Karpas-422 (cell line): ENCODE results near the gene ERBB2. TPM values are rescaled to one million over a fixed set of nuclear protein-coding genes. Genes with fewer than 3 reads are reported as not detected.
A peak's percentile ranks its signal among the peaks of the same experiment; 100 is the strongest.

Experiments
- DNase-seq: peaks from one replicate; pipeline ENCODE4 v3.0.0-alpha.2; 2015
- H2AFZ ChIP-seq: fragments of 200-600 bp; sonication (generic); 2 replicates; pipeline ENCODE4 v1.6.1; 2014; ENCODE audit warnings: antibody characterized with exemption, low read length, mixed read lengths
- H3K27ac ChIP-seq: fragments of 200-600 bp; sonication (generic); 2 replicates; pipeline ENCODE4 v1.5.1; 2014; ENCODE audit warnings: mild to moderate bottlenecking, low read length, moderate library complexity
- H3K27me3 ChIP-seq: fragments of 200-600 bp; sonication (generic); 2 replicates; pipeline ENCODE4 v1.6.1; 2014; ENCODE audit warnings: low read length, mixed read lengths
- H3K36me3 ChIP-seq: fragments of 200-600 bp; sonication (generic); 2 replicates; pipeline ENCODE4 v1.6.1; 2014; ENCODE audit warnings: low read length, mixed read lengths; ENCODE audit not compliant: insufficient read depth
- H3K4me1 ChIP-seq: fragments of 200-600 bp; sonication (generic); 2 replicates; pipeline ENCODE4 v1.6.1; 2014; ENCODE audit warnings: mild to moderate bottlenecking, low read length, mixed read lengths
- H3K4me2 ChIP-seq: fragments of 200-600 bp; sonication (generic); 2 replicates; pipeline ENCODE4 v1.6.1; 2014; ENCODE audit warnings: low read length, low read depth, mild to moderate bottlenecking; ENCODE audit not compliant: poor library complexity, severe bottlenecking
- H3K4me3 ChIP-seq: fragments of 200-600 bp; sonication (generic); 2 replicates; pipeline ENCODE4 v1.5.1; 2014; ENCODE audit warnings: mild to moderate bottlenecking, antibody characterized with exemption, low read length, mixed read lengths
- H3K79me2 ChIP-seq: fragments of 200-600 bp; sonication (generic); 2 replicates; pipeline ENCODE4 v1.6.1; 2014; ENCODE audit warnings: mild to moderate bottlenecking, low read length, mixed read lengths
- H3K9ac ChIP-seq: fragments of 200-600 bp; sonication (generic); 2 replicates; pipeline ENCODE4 v1.6.0; 2014; ENCODE audit warnings: low read length
- H3K9me2 ChIP-seq: fragments of 200-600 bp; sonication (generic), shearing (Covaris generic); replicated peaks from 2 replicates; pipeline ENCODE4 v1.6.0; 2014; ENCODE audit warnings: mild to moderate bottlenecking, low read length, moderate library complexity; ENCODE audit not compliant: insufficient read depth
- H3K9me3 ChIP-seq: fragments of 300-700, 200-600 bp; sonication (generic); 2 replicates; pipeline ENCODE4 v1.6.1; 2014; ENCODE audit warnings: low read length, mixed read lengths
- H4K20me1 ChIP-seq: fragments of 200-600 bp; sonication (generic); 2 replicates; pipeline ENCODE4 v1.6.1; 2014; ENCODE audit warnings: mild to moderate bottlenecking, antibody characterized with exemption, low read length, low read depth; ENCODE audit not compliant: insufficient read depth
- total RNA-seq: library from RNA; depleted of rRNA; stranded (reverse); fragments of >200 nt; shearing (Covaris generic); gene quantifications from 2 replicates; pipeline ENCODE4 v1.2.3, GENCODE V29; 2014; ENCODE audit warnings: low replicate concordance

Gene ERBB2
- total RNA-seq, 1 experiment from 2014 or later, result 7.3 TPM

- 0 out of 2 replicates have a peak overlapping the region, but pooled peaks have one; percentile 19 for H3K9ac ChIP-seq
- H3K36me3 ChIP-seq, result peaks cover 61% of the 10 kb centered on the region
- H3K4me3 ChIP-seq, result no peak overlapping the region
- H3K4me1 ChIP-seq, result peaks cover 77% of the 10 kb centered on the region
- H3K9me3 ChIP-seq, result no peaks in the 10 kb centered on the region
- no peak overlapping the region for H3K4me2 ChIP-seq
- H3K9me2 ChIP-seq, result no peaks in the 10 kb centered on the region
- peaks cover 72% of the 10 kb centered on the region for H3K79me2 ChIP-seq
- DNase-seq, result no peak
- H3K27ac ChIP-seq, result peak overlapping the region; percentile 96
- no peak overlapping the region for H2AFZ ChIP-seq
- no peaks in the 10 kb centered on the region for H3K27me3 ChIP-seq
- no peaks in the 10 kb centered on the region for H4K20me1 ChIP-seq
Measured at GRCh38 chr17:39767147-39767546, 67.3 kb downstream of the ERBB2 start.

- peaks cover 61% of the 10 kb centered on the region for H3K36me3 ChIP-seq
- no peaks in the 10 kb centered on the region for H4K20me1 ChIP-seq
- no peaks in the 10 kb centered on the region for H3K27me3 ChIP-seq
- H3K9me3 ChIP-seq, result no peaks in the 10 kb centered on the region
- H3K9ac ChIP-seq, result peak overlapping the region; percentile 57
- H3K4me3 ChIP-seq, result peak overlapping the region; percentile 12; the same call in 1 of the 2 replicates
- H3K27ac ChIP-seq, result peak overlapping the region; percentile 96
- H3K79me2 ChIP-seq, result peaks cover 94% of the 10 kb centered on the region
- H3K4me1 ChIP-seq, result peaks cover 97% of the 10 kb centered on the region
- peak; percentile 72 for DNase-seq
- peak overlapping the region; percentile 65 for H3K4me2 ChIP-seq
- no peak overlapping the region for H2AFZ ChIP-seq
- H3K9me2 ChIP-seq, result no peaks in the 10 kb centered on the region
Measured at GRCh38 chr17:39769974-39770587, 70.2 kb downstream of the ERBB2 start.

- Histone ChIP-seq H4K20me1 (no peaks in the 10 kb centered on the region), H3K9ac (peak overlapping the region; percentile 57), H3K4me1 (peaks cover 97% of the 10 kb centered on the region), H3K4me3 (peak overlapping the region; percentile 19; the same call in 1 of the 2 replicates), H3K79me2 (peaks cover 92% of the 10 kb centered on the region), H3K27ac (peak overlapping the region; percentile 96), H3K36me3 (peaks cover 51% of the 10 kb centered on the region), H3K27me3 (no peaks in the 10 kb centered on the region), H3K4me2 (peak overlapping the region; percentile 65), H2AFZ (no peak overlapping the region), H3K9me3 (no peaks in the 10 kb centered on the region), H3K9me2 (no peaks in the 10 kb centered on the region)
- DNase-seq, result peak; percentile 58
Measured at GRCh38 chr17:39772415-39772814, 72.6 kb downstream of the ERBB2 start.

- Histone ChIP-seq H3K27ac (peak overlapping the region; percentile 96), H3K4me2 (peak overlapping the region; percentile 65), H3K9ac (peak overlapping the region; percentile 57), H3K27me3 (no peaks in the 10 kb centered on the region), H3K4me3 (peak overlapping the region; percentile 15; the same call in 1 of the 2 replicates), H3K9me3 (no peaks in the 10 kb centered on the region), H3K9me2 (no peaks in the 10 kb centered on the region), H3K79me2 (peaks cover 93% of the 10 kb centered on the region), H2AFZ (no peak overlapping the region), H3K36me3 (peaks cover 50% of the 10 kb centered on the region), H3K4me1 (peaks cover 100% of the 10 kb centered on the region), H4K20me1 (no peaks in the 10 kb centered on the region)
- peak; percentile 49 for DNase-seq
Measured at GRCh38 chr17:39772987-39773934, 73.4 kb downstream of the ERBB2 start.

- peak overlapping the region; percentile 65 for H3K4me2 ChIP-seq
- no peak for DNase-seq
- peak overlapping the region; percentile 57 for H3K9ac ChIP-seq
- H3K9me2 ChIP-seq, result no peaks in the 10 kb centered on the region
- peaks cover 100% of the 10 kb centered on the region for H3K4me1 ChIP-seq
- H4K20me1 ChIP-seq, result no peaks in the 10 kb centered on the region
- H3K36me3 ChIP-seq, result peaks cover 42% of the 10 kb centered on the region; the same call in 1 of the 2 replicates
- H3K4me3 ChIP-seq, result peak overlapping the region; percentile 25; the same call in 1 of the 2 replicates
- H3K9me3 ChIP-seq, result no peaks in the 10 kb centered on the region
- H3K27ac ChIP-seq, result peak overlapping the region; percentile 96
- H3K27me3 ChIP-seq, result no peaks in the 10 kb centered on the region
- H3K79me2 ChIP-seq, result peaks cover 90% of the 10 kb centered on the region
- no peak overlapping the region for H2AFZ ChIP-seq
Measured at GRCh38 chr17:39774047-39774446, 74.2 kb downstream of the ERBB2 start.

- H3K4me3 ChIP-seq, result peak overlapping the region; percentile 7; the same call in 1 of the 2 replicates
- H3K79me2 ChIP-seq, result peaks cover 85% of the 10 kb centered on the region
- no peaks in the 10 kb centered on the region for H4K20me1 ChIP-seq
- DNase-seq, result peak; percentile 46
- no peak overlapping the region for H2AFZ ChIP-seq
- peak overlapping the region; percentile 96 for H3K27ac ChIP-seq
- peaks cover 100% of the 10 kb centered on the region for H3K4me1 ChIP-seq
- no peaks in the 10 kb centered on the region for H3K9me2 ChIP-seq
- no peaks in the 10 kb centered on the region for H3K9me3 ChIP-seq
- H3K9ac ChIP-seq, result peak overlapping the region; percentile 57
- peak overlapping the region; percentile 65 for H3K4me2 ChIP-seq
- H3K36me3 ChIP-seq, result peaks cover 41% of the 10 kb centered on the region; the same call in 1 of the 2 replicates
- H3K27me3 ChIP-seq, result no peaks in the 10 kb centered on the region
Measured at GRCh38 chr17:39775031-39775430, 75.2 kb downstream of the ERBB2 start.

- Histone ChIP-seq H3K9ac (peak overlapping the region; percentile 71), H3K9me2 (no peaks in the 10 kb centered on the region), H3K4me2 (peak overlapping the region; percentile 65), H3K27me3 (no peaks in the 10 kb centered on the region), H2AFZ (no peak overlapping the region), H3K4me3 (peak overlapping the region; percentile 62), H3K27ac (peak overlapping the region; percentile 96), H3K36me3 (peaks cover 47% of the 10 kb centered on the region; the same call in 1 of the 2 replicates), H3K4me1 (peaks cover 98% of the 10 kb centered on the region), H3K79me2 (peaks cover 85% of the 10 kb centered on the region), H4K20me1 (no peaks in the 10 kb centered on the region), H3K9me3 (no peaks in the 10 kb centered on the region)
- DNase-seq, result peak; percentile 44
Measured at GRCh38 chr17:39776252-39776651, 76.4 kb downstream of the ERBB2 start.
